SU-DHL-6 (cell line): ENCODE measurements around the gene ZNF438.

Source experiments
- EZH2phosphoT487 ChIP-seq: fragments of 200-600 bp; sonication (generic), shearing (Covaris generic); conservative IDR thresholded peaks from 2 replicates; pipeline ENCODE4 v1.6.1; 2018; ENCODE audit warnings: mild to moderate bottlenecking, antibody characterized with exemption, low read length, moderate library complexity, mixed read lengths
- TF ChIP-seq, protein P1 (sequence below): fragments of 200-600 bp; sonication (generic); IDR thresholded peaks from one replicate; pipeline ENCODE4 v1.5.1; 2017; ENCODE audit warnings: antibody characterized with exemption, mild to moderate bottlenecking, low read length, moderate library complexity; ENCODE audit not compliant: insufficient read depth, poor library complexity, severe bottlenecking

GRCh38 chr10:30986053-30986555 lies 45.6 kb downstream of the ZNF438 start:
- TF ChIP-seq, protein P1, sequence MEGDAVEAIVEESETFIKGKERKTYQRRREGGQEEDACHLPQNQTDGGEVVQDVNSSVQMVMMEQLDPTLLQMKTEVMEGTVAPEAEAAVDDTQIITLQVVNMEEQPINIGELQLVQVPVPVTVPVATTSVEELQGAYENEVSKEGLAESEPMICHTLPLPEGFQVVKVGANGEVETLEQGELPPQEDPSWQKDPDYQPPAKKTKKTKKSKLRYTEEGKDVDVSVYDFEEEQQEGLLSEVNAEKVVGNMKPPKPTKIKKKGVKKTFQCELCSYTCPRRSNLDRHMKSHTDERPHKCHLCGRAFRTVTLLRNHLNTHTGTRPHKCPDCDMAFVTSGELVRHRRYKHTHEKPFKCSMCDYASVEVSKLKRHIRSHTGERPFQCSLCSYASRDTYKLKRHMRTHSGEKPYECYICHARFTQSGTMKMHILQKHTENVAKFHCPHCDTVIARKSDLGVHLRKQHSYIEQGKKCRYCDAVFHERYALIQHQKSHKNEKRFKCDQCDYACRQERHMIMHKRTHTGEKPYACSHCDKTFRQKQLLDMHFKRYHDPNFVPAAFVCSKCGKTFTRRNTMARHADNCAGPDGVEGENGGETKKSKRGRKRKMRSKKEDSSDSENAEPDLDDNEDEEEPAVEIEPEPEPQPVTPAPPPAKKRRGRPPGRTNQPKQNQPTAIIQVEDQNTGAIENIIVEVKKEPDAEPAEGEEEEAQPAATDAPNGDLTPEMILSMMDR: no peak
- TF ChIP-seq EZH2phosphoT487: no peak
